NT2/D1 (cell line): ENCODE data around the gene FIBCD1.
"Not testable (repeated sequence)": the region's sequence is repeated elsewhere in the genome, so short reads cannot be mapped to it uniquely, and the experiment has no call there.

Source experiments
- DNase-seq: peaks from one replicate; pipeline ENCODE4 v3.0.0-alpha.2; 2011; ENCODE audit warnings: low read depth, low spot score
- H3K27me3 ChIP-seq: 2 replicates; pipeline ENCODE4 v1.6.0; 2011; ENCODE audit warnings: mild to moderate bottlenecking; ENCODE audit not compliant: insufficient read length, insufficient read depth
- H3K36me3 ChIP-seq: 2 replicates; pipeline ENCODE4 v1.6.1; 2011; ENCODE audit warnings: mild to moderate bottlenecking, low read length, mixed read lengths; ENCODE audit not compliant: insufficient read depth, insufficient read length
- H3K4me1 ChIP-seq: 2 replicates; pipeline ENCODE4 v1.5.1; 2011; ENCODE audit not compliant: insufficient read depth, insufficient read length
- H3K4me3 ChIP-seq: 2 replicates; pipeline ENCODE4 v1.5.1; 2011; ENCODE audit warnings: low read depth; ENCODE audit not compliant: insufficient read length
- H3K9ac ChIP-seq: 2 replicates; pipeline ENCODE4 v1.6.0; 2011; ENCODE audit warnings: low read depth; ENCODE audit not compliant: insufficient read length
- H3K9me3 ChIP-seq: 2 replicates; pipeline ENCODE4 v1.5.1; 2011; ENCODE audit warnings: mild to moderate bottlenecking, low read length; ENCODE audit not compliant: insufficient read depth
- SUZ12 ChIP-seq: IDR thresholded peaks from 2 replicates; pipeline ENCODE4 v1.6.1; 2011; ENCODE audit not compliant: insufficient read length, insufficient read depth; ENCODE audit errors: extremely low read depth
- YY1 ChIP-seq: IDR thresholded peaks from 2 replicates; pipeline ENCODE4 v1.6.1; 2011; ENCODE audit not compliant: insufficient read length, insufficient read depth
- ZNF274 ChIP-seq: IDR thresholded peaks from 2 replicates; pipeline ENCODE4 v1.6.1; 2011; ENCODE audit warnings: mild to moderate bottlenecking, low read depth, low read length

The FIBCD1 gene

GRCh38 chr9:130963337-130963908 lies 24.4 kb upstream of the FIBCD1 start:
- peaks cover 2% of the 10 kb centered on the region for H3K4me1 ChIP-seq
- TF ChIP-seq SUZ12 (no peak), YY1 (no peak), ZNF274 (no peak)
- DNase-seq, result no peak
- no peaks in the 10 kb centered on the region for H3K36me3 ChIP-seq
- no peak overlapping the region for H3K4me3 ChIP-seq
- no peak overlapping the region for H3K9ac ChIP-seq
- peaks cover 9% of the 10 kb centered on the region; the same call in 1 of the 2 replicates for H3K9me3 ChIP-seq
- H3K27me3 ChIP-seq, result no peaks in the 10 kb centered on the region

- no peak for DNase-seq
- no peak overlapping the region for H3K4me3 ChIP-seq
- H3K4me1 ChIP-seq, result peaks cover 2% of the 10 kb centered on the region
- no peaks in the 10 kb centered on the region for H3K27me3 ChIP-seq
- H3K9ac ChIP-seq, result no peak overlapping the region
- no peaks in the 10 kb centered on the region for H3K36me3 ChIP-seq
- TF ChIP-seq ZNF274, result no peak
- no peak for TF ChIP-seq YY1
- TF ChIP-seq SUZ12, result no peak
- peaks cover 9% of the 10 kb centered on the region; the same call in 1 of the 2 replicates for H3K9me3 ChIP-seq
Measured at GRCh38 chr9:130962418-130963316, 23.6 kb upstream of the FIBCD1 start.

GRCh38 chr9:130961511-130962300 lies 22.7 kb upstream of the FIBCD1 start:
- DNase-seq, result no peak
- Histone ChIP-seq H3K4me1 (peaks cover 6% of the 10 kb centered on the region), H3K4me3 (no peak overlapping the region), H3K27me3 (no peaks in the 10 kb centered on the region), H3K36me3 (no peaks in the 10 kb centered on the region), H3K9ac (no peak overlapping the region), H3K9me3 (peaks cover 9% of the 10 kb centered on the region; the same call in 1 of the 2 replicates)
- no peak for TF ChIP-seq YY1
- no peak for TF ChIP-seq SUZ12
- TF ChIP-seq ZNF274, result no peak

GRCh38 chr9:130960522-130961378 lies 21.7 kb upstream of the FIBCD1 start:
- peaks cover 9% of the 10 kb centered on the region; the same call in 1 of the 2 replicates for H3K9me3 ChIP-seq
- TF ChIP-seq ZNF274 (no peak), SUZ12 (no peak), YY1 (no peak)
- H3K36me3 ChIP-seq, result no peaks in the 10 kb centered on the region
- DNase-seq, result no peak
- no peak overlapping the region for H3K9ac ChIP-seq
- H3K4me1 ChIP-seq, result peaks cover 15% of the 10 kb centered on the region
- H3K27me3 ChIP-seq, result no peaks in the 10 kb centered on the region
- no peak overlapping the region for H3K4me3 ChIP-seq

- H3K9ac ChIP-seq, result no peak overlapping the region
- H3K27me3 ChIP-seq, result no peaks in the 10 kb centered on the region
- H3K4me3 ChIP-seq, result no peak overlapping the region
- no peak for TF ChIP-seq SUZ12
- TF ChIP-seq YY1, result no peak
- TF ChIP-seq ZNF274, result no peak
- no peaks in the 10 kb centered on the region for H3K36me3 ChIP-seq
- peaks cover 9% of the 10 kb centered on the region; the same call in 1 of the 2 replicates for H3K9me3 ChIP-seq
- no peak for DNase-seq
- H3K4me1 ChIP-seq, result peaks cover 16% of the 10 kb centered on the region
Measured at GRCh38 chr9:130959809-130960334, 20.8 kb upstream of the FIBCD1 start.

GRCh38 chr9:130958564-130958963 lies 19.5 kb upstream of the FIBCD1 start:
- not testable (repeated sequence) for H3K36me3 ChIP-seq, H3K4me3 ChIP-seq, H3K9me3 ChIP-seq, DNase-seq, H3K27me3 ChIP-seq, H3K9ac ChIP-seq
- H3K4me1 ChIP-seq, result peaks cover 16% of the 10 kb centered on the region
